ENCODE results near the gene WRAP73.

- no peak for TF ChIP-seq CTCF (IDR thresholded peaks at IDR 0.05)
- TF ChIP-seq POLR2A (IDR thresholded peaks at IDR 0.05) = no peak
Measured at GRCh38 chr1:3645666-3646355, 4.1 kb downstream of the WRAP73 start.

All from right lobe of liver (tissue), 4 donors.